T-cell (primary cell): Measurements from ENCODE around the gene ARHGAP11A. TPM values are rescaled to one million over a fixed set of nuclear protein-coding genes. Genes with fewer than 3 reads are reported as not detected.

Experiments used
- total RNA-seq, 35 experiments: library from RNA in 6 of 35; stranded (reverse) in 6 of 35; fragments of 120-200 nt in 1 of 35; gene quantifications; one replicate each; pipeline versions ENCODE4 v1.2.1 to v1.2.4 and lab custom pipeline; 2013 to 2026

Gene ARHGAP11A
- total RNA-seq, 5 donors from 2014 or later (not counting 1 experiment from before 2014, with no cell fraction given) = 4.5 to 6.8 (median 6.2) TPM

Other genes starting within 250 kb of the ARHGAP11A start
- gene GOLGA8K, start 212.2 kb upstream of the ARHGAP11A start, total RNA-seq = under 1 TPM in 4 of 5 donors, not detected in 1; 0.19 to 0.66 (median 0.49) TPM
- gene GOLGA8O, start 159.9 kb upstream of the ARHGAP11A start, total RNA-seq = 1 to 10 TPM in 4 of 5 donors, not detected in 1; 1.5 to 4.1 (median 2.6) TPM
- gene GOLGA8N, start 22.0 kb upstream of the ARHGAP11A start, total RNA-seq = 10 to 100 TPM in 2 of 5 donors, 1 to 10 TPM in 3; 7.6 to 18.1 (median 9.6) TPM
- not detected for gene SCG5, start 26.2 kb downstream of the ARHGAP11A start, total RNA-seq
- gene GREM1, start 102.5 kb downstream of the ARHGAP11A start, total RNA-seq = 1 to 10 TPM in 1 of 5 donors, under 1 TPM in 2, not detected in 2; 0.60 to 1.0 (median 0.64) TPM